RWPE1 (cell line): ENCODE measurements around the gene BPIFA1.

ENCODE experiments used
- CTCF ChIA-PET: fragments of 350-600 bp; sonication (Branson Sonifier 250); formaldehyde crosslinking; extraction: SDS; loops from one replicate; lab custom pipeline; 2021; lab: Yijun Ruan, JAX
- POLR2A ChIA-PET: fragments of 400-600 bp; formaldehyde crosslinking; extraction: SDS; loops from one replicate; lab custom pipeline; 2020; ENCODE audit warnings: antibody characterized with exemption; ENCODE audit not compliant: low non-redundant PET; lab: Yijun Ruan, JAX
- DNase-seq: peaks from one replicate; pipeline ENCODE4 v3.0.0; 2012; ENCODE audit warnings: low spot score
- H3K27ac ChIP-seq: fragments of 450-650 bp; 2 replicates; pipeline ENCODE4 v1.5.1; 2017
- CTCF ChIP-seq: fragments of 450-650 bp; conservative IDR thresholded peaks from 2 replicates; pipeline ENCODE4 v1.5.1; 2017; ENCODE audit warnings: low read depth, mild to moderate bottlenecking

BPIFA1 gene

DNA sequence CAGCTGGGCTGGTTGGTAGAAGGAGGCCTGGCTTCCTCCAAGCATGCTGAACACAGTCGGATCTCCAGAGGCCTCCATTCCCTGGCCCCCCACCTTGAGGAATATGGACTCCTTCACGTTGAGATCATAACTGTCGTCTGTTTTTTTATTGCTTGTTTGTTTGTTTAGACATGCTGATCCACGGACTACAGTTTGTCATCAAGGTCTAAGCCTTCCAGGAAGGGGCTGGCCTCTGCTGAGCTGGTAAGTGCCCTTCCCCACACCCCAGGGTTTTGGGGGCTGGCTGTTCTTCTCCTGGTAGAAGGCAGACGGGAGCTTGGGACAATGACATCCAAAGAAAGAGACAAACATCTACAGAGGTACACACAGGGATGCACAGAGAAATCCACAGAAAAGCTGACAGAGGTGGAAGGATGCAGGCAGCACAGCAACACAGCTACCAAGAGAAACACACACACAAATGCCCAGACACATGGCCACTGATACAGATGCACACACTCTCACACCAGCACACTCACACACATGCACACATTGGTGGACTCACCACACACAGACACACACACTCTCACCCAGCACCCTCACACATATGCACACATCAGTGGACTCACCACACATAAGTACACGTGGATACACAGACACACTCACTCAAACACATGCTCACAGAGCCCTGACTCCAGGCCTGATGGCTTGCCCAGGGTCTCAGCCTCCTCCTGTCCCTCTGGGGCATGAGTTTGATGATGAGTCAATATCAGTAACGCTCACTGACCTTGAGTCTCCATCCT lies 6.7 kb downstream of the BPIFA1 start:
- no peak for DNase-seq
- CTCF ChIA-PET: interaction anchor here (0.6 kb wide), 1 partner anchor 230 kb away, joined by 5 read pairs; no protein-coding TSS in a partner anchor
- no peak overlapping the region for H3K27ac ChIP-seq
- POLR2A ChIA-PET: no interaction called here
- TF ChIP-seq CTCF: no peak

DNA sequence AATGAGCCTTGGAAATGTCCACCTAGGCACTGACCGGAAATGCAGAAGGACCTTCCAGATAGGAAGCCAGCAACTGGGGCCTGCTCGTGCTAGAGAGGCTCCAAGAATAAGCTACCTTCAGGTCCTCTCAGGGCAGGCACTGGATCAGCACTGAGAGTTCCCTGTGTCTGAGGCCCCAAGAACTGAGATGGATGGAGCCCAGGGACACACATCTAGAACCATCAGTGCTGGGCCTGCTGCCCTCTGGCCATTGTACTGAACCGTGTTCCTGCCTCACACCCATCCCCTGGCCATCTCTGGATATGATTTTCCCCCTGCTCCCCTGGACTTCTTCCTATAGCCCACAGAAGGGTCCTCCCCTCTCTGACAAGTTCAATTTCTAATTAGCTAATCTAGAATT lies 10.3 kb downstream of the BPIFA1 start:
- no peak for DNase-seq
- POLR2A ChIA-PET: no interaction called here
- H3K27ac ChIP-seq: no peak overlapping the region
- TF ChIP-seq CTCF: no peak
- CTCF ChIA-PET: interaction anchor here (0.8 to 2.0 kb wide), 3 partner anchors 14 to 170 kb away, joined by 3 to 6 read pairs (median 4); no protein-coding TSS in a partner anchor

- POLR2A ChIA-PET: interaction anchor here (0.6 kb wide), 1 partner anchor 741 kb away, joined by 3 read pairs; no protein-coding TSS in a partner anchor
- no peak for TF ChIP-seq CTCF
- H3K27ac ChIP-seq: no peak overlapping the region
- DNase-seq: no peak
- CTCF ChIA-PET: interaction anchor here (1.2 kb wide), 1 partner anchor 13 kb away, joined by 3 read pairs; no protein-coding TSS in a partner anchor
Observed at GRCh38 chr20:33249456-33249855, 13.7 kb downstream of the BPIFA1 start.

- no peak overlapping the region for H3K27ac ChIP-seq
- DNase-seq: no peak
- ChIA-PET CTCF (interaction anchor here (0.5 kb wide), 1 partner anchor 59 kb away, joined by 3 read pairs; no protein-coding TSS in a partner anchor), POLR2A (no interaction called here)
- TF ChIP-seq CTCF: no peak
Observed at GRCh38 chr20:33250666-33251065, 14.9 kb downstream of the BPIFA1 start.

GRCh38 chr20:33251496-33251895 lies 15.7 kb downstream of the BPIFA1 start:
- ChIA-PET POLR2A (no interaction called here), CTCF (interaction anchor here (0.6 to 2.1 kb wide), 2 partner anchors 11 to 17 kb away, joined by 7 to 10 read pairs; no protein-coding TSS in a partner anchor)
- no peak overlapping the region for H3K27ac ChIP-seq
- DNase-seq: no peak
- no peak for TF ChIP-seq CTCF

- no peak for TF ChIP-seq CTCF
- no peak for DNase-seq
- no peak overlapping the region for H3K27ac ChIP-seq
- ChIA-PET CTCF (interaction anchor here (0.6 to 2.1 kb wide), 4 partner anchors 10 to 1282 kb away, joined by 3 to 10 read pairs (median 4); no protein-coding TSS in a partner anchor), POLR2A (no interaction called here)
Observed at GRCh38 chr20:33252460-33252859, 16.7 kb downstream of the BPIFA1 start.
